Loucy (cell line): ENCODE results near the gene CAPN2.

Experiments used
- H2AFZ ChIP-seq: fragments of 200-600 bp; sonication (generic); 2 replicates; pipeline ENCODE4 v1.6.0; 2016; ENCODE audit warnings: antibody characterized with exemption, mild to moderate bottlenecking, low read length, moderate library complexity
- H3F3A ChIP-seq: fragments of 200-600 bp; 2 replicates; pipeline ENCODE4 v1.6.0; 2016; ENCODE audit warnings: antibody characterized with exemption, low read depth, mild to moderate bottlenecking
- H3K27me3 ChIP-seq: fragments of 200-600 bp; sonication (generic); 2 replicates; pipeline ENCODE4 v1.6.1; 2014; ENCODE audit warnings: low read length, mild to moderate bottlenecking; ENCODE audit not compliant: insufficient read depth, poor library complexity, severe bottlenecking
- H3K36me3 ChIP-seq: fragments of 200-600 bp; sonication (generic); 2 replicates; pipeline ENCODE4 v1.6.1; 2016; ENCODE audit warnings: low read length; ENCODE audit not compliant: insufficient read depth
- H3K4me1 ChIP-seq: fragments of 200-600 bp; sonication (generic); 2 replicates; pipeline ENCODE4 v1.5.1; 2014; ENCODE audit warnings: low read length, mild to moderate bottlenecking; ENCODE audit not compliant: insufficient read depth, poor library complexity, severe bottlenecking
- H3K4me2 ChIP-seq: fragments of 200-600 bp; sonication (generic); 2 replicates; pipeline ENCODE4 v1.6.0; 2014; ENCODE audit warnings: antibody characterized with exemption, low read length, low read depth, mild to moderate bottlenecking; ENCODE audit not compliant: poor library complexity, severe bottlenecking
- H3K4me3 ChIP-seq: fragments of 200-600 bp; sonication (generic); 2 replicates; pipeline ENCODE4 v1.5.1; 2014; ENCODE audit warnings: low read length, mild to moderate bottlenecking, mixed read lengths; ENCODE audit not compliant: poor library complexity, severe bottlenecking
- H3K79me2 ChIP-seq: fragments of 200-600 bp; sonication (generic); 2 replicates; pipeline ENCODE4 v1.6.1; 2014; ENCODE audit warnings: low read length; ENCODE audit not compliant: insufficient read depth
- H3K9ac ChIP-seq: fragments of 200-600 bp; sonication (generic); 2 replicates; pipeline ENCODE4 v1.6.0; 2014; ENCODE audit warnings: mild to moderate bottlenecking, low read depth, low read length, moderate library complexity; ENCODE audit not compliant: poor library complexity, severe bottlenecking
- H3K9me2 ChIP-seq: fragments of 200-600 bp; sonication (generic); replicated peaks from 2 replicates; pipeline ENCODE4 v1.6.1; 2016; ENCODE audit warnings: low read depth, low read length, mixed read lengths
- H3K9me3 ChIP-seq: fragments of 200-600 bp; sonication (generic); 2 replicates; pipeline ENCODE4 v1.6.1; 2014; ENCODE audit warnings: mild to moderate bottlenecking, antibody characterized with exemption, low read length, low read depth; ENCODE audit not compliant: insufficient read depth
- H4K20me1 ChIP-seq: fragments of 200-600 bp; sonication (generic); 2 replicates; pipeline ENCODE4 v1.6.0; 2014; ENCODE audit warnings: antibody characterized with exemption, low read length, mild to moderate bottlenecking; ENCODE audit not compliant: insufficient read depth, poor library complexity, severe bottlenecking
- EZH2phosphoT487 ChIP-seq: fragments of 200-600 bp; IDR thresholded peaks from 2 replicates; pipeline ENCODE4 v1.6.1; 2018; ENCODE audit warnings: antibody characterized with exemption, mild to moderate bottlenecking, moderate library complexity, borderline replicate concordance
- TF ChIP-seq, protein P1 (sequence below): fragments of 200-600 bp; sonication (generic); conservative IDR thresholded peaks from 2 replicates; pipeline ENCODE4 v1.5.1; 2014; ENCODE audit warnings: mild to moderate bottlenecking, antibody characterized with exemption, low read length

CAPN2 gene

GRCh38 chr1:223793716-223794115 lies 81.4 kb downstream of the CAPN2 start:
- Histone ChIP-seq H3K36me3 (peaks cover 66% of the 10 kb centered on the region; the same call in 1 of the 2 replicates), H3K9me3 (no peaks in the 10 kb centered on the region), H2AFZ (no peak overlapping the region), H3F3A (no peaks in the 10 kb centered on the region), H3K4me2 (no peak overlapping the region), H3K4me3 (no peak overlapping the region), H3K9ac (no peak overlapping the region), H3K79me2 (no peaks in the 10 kb centered on the region), H3K4me1 (no peaks in the 10 kb centered on the region), H3K27me3 (no peaks in the 10 kb centered on the region), H4K20me1 (no peaks in the 10 kb centered on the region), H3K9me2 (no peaks in the 10 kb centered on the region)
- TF ChIP-seq, protein P1, sequence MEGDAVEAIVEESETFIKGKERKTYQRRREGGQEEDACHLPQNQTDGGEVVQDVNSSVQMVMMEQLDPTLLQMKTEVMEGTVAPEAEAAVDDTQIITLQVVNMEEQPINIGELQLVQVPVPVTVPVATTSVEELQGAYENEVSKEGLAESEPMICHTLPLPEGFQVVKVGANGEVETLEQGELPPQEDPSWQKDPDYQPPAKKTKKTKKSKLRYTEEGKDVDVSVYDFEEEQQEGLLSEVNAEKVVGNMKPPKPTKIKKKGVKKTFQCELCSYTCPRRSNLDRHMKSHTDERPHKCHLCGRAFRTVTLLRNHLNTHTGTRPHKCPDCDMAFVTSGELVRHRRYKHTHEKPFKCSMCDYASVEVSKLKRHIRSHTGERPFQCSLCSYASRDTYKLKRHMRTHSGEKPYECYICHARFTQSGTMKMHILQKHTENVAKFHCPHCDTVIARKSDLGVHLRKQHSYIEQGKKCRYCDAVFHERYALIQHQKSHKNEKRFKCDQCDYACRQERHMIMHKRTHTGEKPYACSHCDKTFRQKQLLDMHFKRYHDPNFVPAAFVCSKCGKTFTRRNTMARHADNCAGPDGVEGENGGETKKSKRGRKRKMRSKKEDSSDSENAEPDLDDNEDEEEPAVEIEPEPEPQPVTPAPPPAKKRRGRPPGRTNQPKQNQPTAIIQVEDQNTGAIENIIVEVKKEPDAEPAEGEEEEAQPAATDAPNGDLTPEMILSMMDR = no peak
- no peak for TF ChIP-seq EZH2phosphoT487

- Histone ChIP-seq H3K4me3 (no peak overlapping the region), H3K9ac (no peak overlapping the region), H2AFZ (no peak overlapping the region), H3K9me3 (no peaks in the 10 kb centered on the region), H3K79me2 (no peaks in the 10 kb centered on the region), H3K4me1 (no peaks in the 10 kb centered on the region), H3F3A (no peaks in the 10 kb centered on the region), H3K9me2 (no peaks in the 10 kb centered on the region), H3K36me3 (peaks cover 65% of the 10 kb centered on the region; the same call in 1 of the 2 replicates), H3K4me2 (no peak overlapping the region), H4K20me1 (no peaks in the 10 kb centered on the region), H3K27me3 (no peaks in the 10 kb centered on the region)
- no peak for TF ChIP-seq EZH2phosphoT487
- TF ChIP-seq, protein P1 = no peak
Measured at GRCh38 chr1:223794136-223794880, 82.0 kb downstream of the CAPN2 start.

DNA sequence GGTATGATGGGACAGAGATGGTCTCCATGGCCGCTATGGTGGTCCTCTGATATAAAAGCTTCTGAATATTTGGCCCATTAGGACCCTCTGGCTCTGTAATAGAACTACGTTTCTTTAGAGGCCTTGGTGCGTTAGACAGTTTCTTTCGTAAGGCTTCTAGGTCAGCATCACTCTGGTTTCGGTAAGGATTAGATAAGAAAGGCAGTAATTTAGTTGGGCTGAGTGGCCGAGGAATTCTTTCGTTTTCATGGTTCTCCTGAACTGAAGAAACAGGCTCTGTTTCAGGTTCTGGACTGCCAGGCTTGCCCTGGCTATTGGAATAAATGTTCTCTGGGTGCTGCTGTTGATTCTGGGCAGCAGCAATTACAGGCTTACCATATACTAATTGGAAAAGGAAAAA lies 83.9 kb downstream of the CAPN2 start:
- Histone ChIP-seq H3K9ac (no peak overlapping the region), H3K9me3 (no peaks in the 10 kb centered on the region), H3K4me3 (no peak overlapping the region), H4K20me1 (no peaks in the 10 kb centered on the region), H3K79me2 (no peaks in the 10 kb centered on the region), H3K27me3 (no peaks in the 10 kb centered on the region), H3K36me3 (peaks cover 83% of the 10 kb centered on the region; the same call in 1 of the 2 replicates), H3K9me2 (no peaks in the 10 kb centered on the region), H2AFZ (no peak overlapping the region), H3K4me1 (no peaks in the 10 kb centered on the region), H3F3A (no peaks in the 10 kb centered on the region), H3K4me2 (no peak overlapping the region)
- no peak for TF ChIP-seq EZH2phosphoT487
- TF ChIP-seq, protein P1 = no peak
